Liver (tissue), 3 donors: Measurements from ENCODE around the gene CACTIN.

Source experiments
- CTCF ChIP-seq: fragments of 150-350 bp; IDR thresholded peaks from 2 replicates; pipeline ENCODE4 v1.5.1; 2017; ENCODE audit warnings: improper control_type of control experiment, low read depth, low read length; ENCODE audit not compliant: missing input control
- EGR1 ChIP-seq, 2 donors: IDR thresholded peaks; 2 replicates each; pipeline ENCODE4 v1.6.1; 2016 to 2018; ENCODE audit warnings: antibody characterized with exemption in 2 of 2, low read depth in 2 of 2
- FOXA1 ChIP-seq: IDR thresholded peaks from 2 replicates; pipeline ENCODE4 v1.6.1; 2016; ENCODE audit warnings: antibody characterized with exemption
- FOXA2 ChIP-seq: IDR thresholded peaks from 2 replicates; pipeline ENCODE4 v1.6.1; 2016; ENCODE audit warnings: antibody characterized with exemption
- GABPA ChIP-seq, 2 donors: IDR thresholded peaks in 1 of 2; conservative IDR thresholded peaks in 1 of 2; 2 replicates each; pipeline ENCODE4 v1.6.1; 2016; ENCODE audit warnings: antibody characterized with exemption in 2 of 2, mild to moderate bottlenecking in 1 of 2, moderate library complexity in 1 of 2
- donor health status: healthy.
- donor health status: healthy.

- TF ChIP-seq CTCF (no peak), FOXA1 (no peak), EGR1 (IDR thresholded peaks at IDR 0.05; ENCODE audit: low read depth in 2 of 2) (no peak), GABPA (IDR thresholded peaks at IDR 0.05 in 1 of 2, conservative IDR thresholded peaks at IDR 0.05 in 1 of 2) (no peak), FOXA2 (no peak)
These were observed 20.4 kb downstream of the CACTIN start for GRCh38 chr19:3606174-3606689.
